Activated naive CD8-positive, alpha-beta T cell treated with anti-CD3 and anti-CD28 coated beads, Interleukin-2, amount 10 ng/mL, durations not matched to agents 7 days and 5 days (primary cell): ENCODE measurements around the gene CLP1. TPM values are rescaled to one million over a fixed set of nuclear protein-coding genes. Genes with fewer than 3 reads are reported as not detected.

ENCODE experiments used
- ATAC-seq: fragments of 150-1000 bp; cut with Tn5 transposase; one replicate; pipeline ENCODE4 v1.10.0; 2021; ENCODE audit warnings: low read depth, moderate library complexity
- POLR2A ChIA-PET: fragments of 350-600 bp; sonication (Branson Sonifier 250); formaldehyde crosslinking; loops from one replicate; lab custom pipeline; 2021; ENCODE audit warnings: antibody characterized with exemption; lab: Charles Lee
- DNase-seq: peaks from one replicate; pipeline ENCODE4 v3.0.0; 2021
- H3K27ac Mint-ChIP-seq: one replicate; pipeline ENCODE4 v1.8.0; 2022; ENCODE audit warnings: mild to moderate bottlenecking, mixed read lengths
- H3K27me3 Mint-ChIP-seq: one replicate; pipeline ENCODE4 v1.8.0; 2022; ENCODE audit warnings: mild to moderate bottlenecking, moderate library complexity, mixed read lengths
- H3K36me3 Mint-ChIP-seq: one replicate; pipeline ENCODE4 v1.8.0; 2021; ENCODE audit warnings: mild to moderate bottlenecking, mixed read lengths
- H3K4me1 Mint-ChIP-seq: one replicate; pipeline ENCODE4 v1.8.0; 2021; ENCODE audit warnings: mixed read lengths
- H3K4me3 Mint-ChIP-seq: one replicate; pipeline ENCODE4 v1.8.0; 2022; ENCODE audit warnings: mild to moderate bottlenecking, moderate library complexity, mixed read lengths
- H3K9me3 Mint-ChIP-seq: one replicate; pipeline ENCODE4 v1.8.0; 2021; ENCODE audit warnings: mixed read lengths
- total RNA-seq, 2 experiments: library from RNA; stranded (reverse); gene quantifications; one replicate each; pipeline ENCODE4 v1.2.3, GENCODE V29; 2021

CLP1 gene
- total RNA-seq, 2 experiments from 2014 or later, result 17.3 to 18.2 TPM

- POLR2A ChIA-PET, result interaction anchor here (1.6 to 2.7 kb wide), 2 partner anchors 10 to 89 kb away, joined by 5 to 12 read pairs; partner anchors contain the start of gene UBE2L6
- H3K27me3 Mint-ChIP-seq, result no peaks in the 10 kb centered on the region
- H3K9me3 Mint-ChIP-seq, result no peaks in the 10 kb centered on the region
- DNase-seq (no peak), ATAC-seq (no peak)
- peak overlapping the region; percentile 92 for H3K27ac Mint-ChIP-seq
- H3K36me3 Mint-ChIP-seq, result peaks cover 11% of the 10 kb centered on the region
- peak overlapping the region; percentile 98 for H3K4me3 Mint-ChIP-seq
- peaks cover 29% of the 10 kb centered on the region for H3K4me1 Mint-ChIP-seq
Observed at GRCh38 chr11:57656885-57657193, 723 bp upstream of the CLP1 start.

DNA sequence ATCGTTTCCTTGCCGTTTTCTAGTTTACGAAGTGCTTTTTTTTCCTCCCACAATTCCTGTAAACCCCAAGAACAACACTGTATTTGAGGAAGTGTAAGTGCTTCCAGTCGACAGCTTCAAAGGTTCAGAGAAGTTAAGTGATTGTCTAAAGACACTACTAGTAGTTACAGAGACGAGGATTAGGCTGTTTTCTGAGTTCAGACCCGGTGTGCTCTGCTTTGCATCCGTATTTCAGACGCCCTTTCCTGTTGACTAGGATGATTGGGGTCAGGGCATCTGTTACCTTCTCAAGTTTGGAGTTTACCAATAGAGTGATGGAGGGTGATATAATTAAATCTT is 430 bp downstream of the CLP1 start:
- no peaks in the 10 kb centered on the region for H3K27me3 Mint-ChIP-seq
- DNase-seq (no peak), ATAC-seq (no peak)
- peak overlapping the region; percentile 92 for H3K27ac Mint-ChIP-seq
- POLR2A ChIA-PET, result interaction anchor here (0.9 to 2.7 kb wide), 3 partner anchors 9 to 90 kb away, joined by 3 to 12 read pairs (median 5); partner anchors contain the start of gene UBE2L6
- H3K4me3 Mint-ChIP-seq, result peak overlapping the region; percentile 98
- no peaks in the 10 kb centered on the region for H3K9me3 Mint-ChIP-seq
- peaks cover 24% of the 10 kb centered on the region for H3K4me1 Mint-ChIP-seq
- H3K36me3 Mint-ChIP-seq, result peaks cover 11% of the 10 kb centered on the region

DNA sequence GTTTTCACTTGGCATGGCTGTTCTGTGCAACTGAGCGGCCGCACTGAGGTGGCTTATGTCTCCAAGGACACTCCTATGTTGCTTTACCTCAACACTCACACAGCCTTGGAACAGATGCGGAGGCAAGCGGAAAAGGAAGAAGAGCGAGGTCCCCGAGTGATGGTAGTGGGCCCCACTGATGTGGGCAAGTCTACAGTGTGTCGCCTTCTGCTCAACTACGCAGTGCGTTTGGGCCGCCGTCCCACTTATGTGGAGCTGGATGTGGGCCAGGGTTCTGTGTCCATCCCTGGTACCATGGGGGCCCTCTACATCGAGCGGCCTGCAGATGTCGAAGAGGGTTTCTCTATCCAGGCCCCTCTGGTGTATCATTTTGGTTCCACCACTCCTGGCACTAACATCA is 2.1 kb downstream of the CLP1 start:
- Mint-ChIP-seq H3K9me3 (no peaks in the 10 kb centered on the region), H3K27me3 (no peaks in the 10 kb centered on the region), H3K4me3 (no peak overlapping the region), H3K36me3 (peaks cover 11% of the 10 kb centered on the region), H3K27ac (no peak overlapping the region), H3K4me1 (peaks cover 19% of the 10 kb centered on the region)
- DNase-seq (no peak), ATAC-seq (no peak)
- POLR2A ChIA-PET, result no interaction called here

GRCh38 chr11:57662893-57663292 is 5.3 kb downstream of the CLP1 start:
- Mint-ChIP-seq H3K36me3 (peaks cover 9% of the 10 kb centered on the region), H3K4me3 (no peak overlapping the region), H3K9me3 (no peaks in the 10 kb centered on the region), H3K27ac (no peak overlapping the region), H3K27me3 (no peaks in the 10 kb centered on the region), H3K4me1 (peaks cover 16% of the 10 kb centered on the region)
- no peak for ATAC-seq
- DNase-seq, result no peak
- POLR2A ChIA-PET, result no interaction called here

DNA sequence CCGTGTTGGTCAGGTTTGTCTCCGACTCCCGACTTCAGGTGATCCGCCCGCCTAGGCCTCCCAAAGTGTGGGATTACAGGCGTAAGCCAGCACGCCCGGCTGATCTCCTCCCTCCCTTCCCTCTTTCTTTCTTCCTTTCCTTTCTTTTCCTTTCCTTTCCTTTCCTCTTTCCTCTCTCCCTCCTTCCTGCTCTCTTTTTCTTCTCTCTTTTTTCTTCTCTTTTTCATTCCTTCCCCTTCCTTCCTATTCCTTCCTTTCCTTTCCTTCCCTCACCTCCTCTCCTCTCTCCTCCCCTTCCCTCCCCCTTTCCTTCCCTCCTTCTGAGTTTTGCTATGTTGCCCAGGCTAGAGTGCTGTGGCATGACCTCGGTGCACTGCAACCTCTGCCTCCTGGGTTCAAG is 6.4 kb downstream of the CLP1 start:
- no peak overlapping the region for H3K4me3 Mint-ChIP-seq
- no peak for DNase-seq

DNA sequence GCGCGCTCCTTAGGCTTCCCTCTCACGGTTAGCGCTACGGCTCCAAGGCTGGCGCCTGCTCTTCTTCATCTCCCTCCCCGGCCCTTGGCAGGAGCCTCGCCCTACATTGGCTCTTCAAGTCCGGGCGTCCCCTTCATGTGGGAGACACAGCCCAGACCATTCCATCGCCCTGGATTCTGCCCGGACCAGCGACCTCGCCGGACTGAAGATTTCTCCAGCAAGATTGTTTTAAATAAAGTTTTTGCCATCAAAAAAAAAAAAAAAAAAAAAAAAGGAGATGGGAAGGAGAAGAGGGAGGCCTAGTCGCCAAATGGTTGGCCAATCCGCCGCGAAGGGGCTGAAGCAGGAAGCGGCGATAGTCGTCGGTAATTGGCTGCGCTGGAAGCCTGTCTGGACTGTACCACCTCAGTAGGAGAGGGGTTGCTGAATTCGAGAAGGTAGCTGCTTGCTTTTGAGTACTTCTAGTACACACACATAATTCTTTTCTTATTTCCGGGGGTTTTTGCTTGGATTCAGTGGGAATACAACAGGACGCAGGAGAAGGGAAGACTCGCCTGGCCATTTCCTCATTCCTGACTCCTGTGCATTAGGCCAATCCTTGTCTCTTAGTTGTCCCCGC is 9.7 kb downstream of the CLP1 start:
- POLR2A ChIA-PET, result interaction anchor here (0.5 to 2.9 kb wide), 8 partner anchors 9 to 133 kb away, joined by 3 to 15 read pairs (median 6); partner anchors contain the start of genes CLP1, MED19, SELENOH and TMX2
- DNase-seq (peak; percentile 83), ATAC-seq (peak; percentile 73)
- H3K27ac Mint-ChIP-seq, result peak overlapping the region; percentile 96
- H3K36me3 Mint-ChIP-seq, result peaks cover 6% of the 10 kb centered on the region
- H3K27me3 Mint-ChIP-seq, result no peaks in the 10 kb centered on the region
- H3K4me3 Mint-ChIP-seq, result peak overlapping the region; percentile 98
- H3K9me3 Mint-ChIP-seq, result no peaks in the 10 kb centered on the region
- peaks cover 31% of the 10 kb centered on the region for H3K4me1 Mint-ChIP-seq

More for the DNA sequence above, 6.4 kb downstream of the CLP1 start:
- Mint-ChIP-seq H3K27me3 (no peaks in the 10 kb centered on the region), H3K36me3 (peaks cover 7% of the 10 kb centered on the region), H3K27ac (no peak overlapping the region), H3K4me1 (peaks cover 11% of the 10 kb centered on the region), H3K9me3 (no peaks in the 10 kb centered on the region)
- POLR2A ChIA-PET, result interaction anchor here (0.7 kb wide), 1 partner anchor 218 kb away, joined by 3 read pairs; no protein-coding TSS in a partner anchor
- ATAC-seq, result no peak

DNA sequence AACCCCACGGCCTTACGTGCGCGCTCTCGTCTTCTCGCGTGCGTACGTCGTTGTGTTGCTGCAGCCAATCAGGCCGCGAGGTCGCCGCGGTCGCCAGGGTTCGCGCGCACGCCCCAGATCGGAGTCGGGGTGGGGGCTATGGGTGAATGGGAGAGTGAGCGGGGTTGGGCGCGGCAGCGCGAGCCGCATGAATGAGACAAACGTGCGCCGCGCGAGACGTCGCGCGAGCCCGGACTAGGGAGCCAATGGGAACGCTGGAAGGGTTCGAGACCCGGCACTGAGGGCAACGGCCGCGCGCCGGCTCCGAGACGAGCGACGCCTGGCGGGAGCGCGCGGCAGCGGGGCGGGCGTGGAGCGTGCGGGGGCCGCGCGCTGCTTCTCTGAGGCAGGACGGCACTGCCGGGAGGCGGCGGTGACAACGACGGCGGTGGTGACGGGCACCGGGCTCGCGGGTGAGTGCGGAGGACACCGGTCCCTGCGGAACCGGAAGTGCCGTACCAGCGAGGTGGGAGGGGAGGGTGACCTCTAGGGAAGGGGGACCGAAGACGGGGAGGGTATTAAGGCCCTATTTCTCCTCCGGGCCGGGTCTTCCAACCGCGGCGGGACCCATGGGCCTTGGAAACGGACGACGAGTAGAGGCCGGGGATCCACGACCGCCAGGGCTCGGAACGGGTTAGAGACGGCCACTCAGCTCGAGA is 10.3 kb downstream of the CLP1 start, which contains the start of gene ZDHHC5:
ZDHHC5 (plus strand) TSS at position 379 of the 698 bp plus-strand sequence. CDS start 4,977 bp downstream, outside the sequence.
- POLR2A ChIA-PET, result interaction anchor here (0.5 to 2.9 kb wide), 7 partner anchors 10 to 132 kb away, joined by 3 to 15 read pairs (median 5); partner anchors contain the start of genes CLP1 and SELENOH
- peak; percentile 90 for ATAC-seq
- Mint-ChIP-seq H3K27me3 (no peaks in the 10 kb centered on the region), H3K9me3 (no peaks in the 10 kb centered on the region), H3K27ac (peak within 1 kb of the TSS; percentile 96), H3K4me1 (peaks cover 35% of the 10 kb centered on the region), H3K4me3 (peak within 1 kb of the TSS; percentile 98), H3K36me3 (peaks cover 10% of the 10 kb centered on the region)
- peak; percentile 99 for DNase-seq

DNA sequence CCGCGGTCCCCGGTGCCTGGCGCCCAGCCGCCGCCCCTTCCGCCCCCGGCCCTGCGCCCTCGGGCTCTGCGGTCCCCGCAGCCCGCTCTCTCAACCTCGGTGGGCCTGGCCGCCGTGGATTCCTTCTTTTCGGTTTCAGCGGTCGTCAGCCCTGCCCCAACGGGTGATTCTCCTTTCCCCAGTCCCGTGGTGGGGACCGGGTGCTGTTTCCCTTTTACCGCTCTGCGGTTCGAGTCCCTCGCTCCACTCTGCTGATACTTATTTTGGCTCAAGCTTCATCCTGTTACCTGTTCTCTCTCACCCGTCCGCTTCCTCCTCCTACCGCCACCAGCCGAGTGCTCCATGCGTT is 10.8 kb downstream of the CLP1 start:
- DNase-seq (no peak), ATAC-seq (peak; percentile 2)
- no peaks in the 10 kb centered on the region for H3K9me3 Mint-ChIP-seq
- H3K4me3 Mint-ChIP-seq, result peak overlapping the region; percentile 98
- H3K36me3 Mint-ChIP-seq, result peaks cover 15% of the 10 kb centered on the region
- POLR2A ChIA-PET, result interaction anchor here (0.5 to 2.9 kb wide), 3 partner anchors 10 to 73 kb away, joined by 3 to 15 read pairs (median 3); partner anchors contain the start of gene SELENOH
- H3K4me1 Mint-ChIP-seq, result peaks cover 41% of the 10 kb centered on the region
- H3K27ac Mint-ChIP-seq, result peak overlapping the region; percentile 96
- H3K27me3 Mint-ChIP-seq, result no peaks in the 10 kb centered on the region

- no peaks in the 10 kb centered on the region for H3K9me3 Mint-ChIP-seq
- DNase-seq, result no peak
- peaks cover 58% of the 10 kb centered on the region for H3K4me1 Mint-ChIP-seq
- H3K27me3 Mint-ChIP-seq, result no peaks in the 10 kb centered on the region
- ATAC-seq, result no peak
- H3K27ac Mint-ChIP-seq, result no peak overlapping the region
- no peak overlapping the region for H3K4me3 Mint-ChIP-seq
- POLR2A ChIA-PET, result no interaction called here
- H3K36me3 Mint-ChIP-seq, result peaks cover 37% of the 10 kb centered on the region
Observed at GRCh38 chr11:57674251-57674650, 16.7 kb downstream of the CLP1 start.

- no peak overlapping the region for H3K4me3 Mint-ChIP-seq
- ATAC-seq, result no peak
Observed at GRCh38 chr11:57675176-57675941, 17.8 kb downstream of the CLP1 start.

DNA sequence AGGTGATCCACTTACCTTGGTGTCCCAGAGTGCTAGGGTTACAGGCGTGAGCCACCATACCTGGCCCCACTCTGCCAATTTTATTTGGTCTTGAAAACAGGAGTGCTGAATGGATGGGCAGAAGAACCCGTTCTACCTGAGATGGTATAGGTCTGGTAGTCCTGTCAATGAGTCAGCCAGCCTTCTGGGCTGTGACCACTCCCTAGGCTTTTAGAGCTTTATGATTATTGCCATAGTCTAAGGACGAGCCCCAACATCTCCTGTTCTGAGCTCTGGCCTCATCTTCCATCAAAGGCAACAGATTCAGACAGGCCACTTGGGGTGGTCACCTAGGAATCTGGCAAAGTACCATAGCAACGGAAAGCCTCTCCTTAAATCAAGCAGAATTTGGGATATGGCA is 21.8 kb downstream of the CLP1 start:
- H3K4me1 Mint-ChIP-seq, result peaks cover 42% of the 10 kb centered on the region
- POLR2A ChIA-PET, result interaction anchor here (0.9 to 1.1 kb wide), 2 partner anchors 11 to 18 kb away, joined by 3 to 4 read pairs; no protein-coding TSS in a partner anchor
- no peak for ATAC-seq

More at GRCh38 chr11:57675176-57675941, 17.8 kb downstream of the CLP1 start:
- H3K36me3 Mint-ChIP-seq, result peaks cover 36% of the 10 kb centered on the region
- POLR2A ChIA-PET, result interaction anchor here (1.0 kb wide), 1 partner anchor 66 kb away, joined by 3 read pairs; the partner anchor contains the start of gene SELENOH
- H3K27me3 Mint-ChIP-seq, result no peaks in the 10 kb centered on the region
- no peaks in the 10 kb centered on the region for H3K9me3 Mint-ChIP-seq
- H3K27ac Mint-ChIP-seq, result no peak overlapping the region
- DNase-seq, result no peak
- H3K4me1 Mint-ChIP-seq, result peaks cover 53% of the 10 kb centered on the region

DNA sequence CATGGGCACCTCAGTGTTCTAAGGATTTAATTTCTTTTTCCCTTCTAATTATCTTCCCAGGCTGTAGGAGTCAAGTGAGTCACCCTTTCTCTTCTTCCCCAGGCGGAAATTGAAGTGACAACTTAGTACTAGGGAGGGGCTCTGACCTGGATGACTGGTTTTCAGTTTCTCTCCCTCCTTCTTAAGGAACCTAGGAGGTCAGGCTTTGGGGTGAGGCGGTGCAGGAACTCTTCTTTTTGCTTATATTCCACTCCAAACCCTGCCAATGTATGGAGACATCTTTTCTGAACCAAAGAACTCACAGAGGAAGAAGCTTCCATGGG is 23.0 kb downstream of the CLP1 start:
- no peaks in the 10 kb centered on the region for H3K9me3 Mint-ChIP-seq
- H3K27ac Mint-ChIP-seq, result peak overlapping the region; percentile 23
- peak overlapping the region; percentile 2 for H3K4me3 Mint-ChIP-seq
- H3K4me1 Mint-ChIP-seq, result peaks cover 38% of the 10 kb centered on the region
- POLR2A ChIA-PET, result no interaction called here
- H3K36me3 Mint-ChIP-seq, result peaks cover 37% of the 10 kb centered on the region
- H3K27me3 Mint-ChIP-seq, result no peaks in the 10 kb centered on the region
- ATAC-seq (no peak), DNase-seq (no peak)

More for the DNA sequence above, 21.8 kb downstream of the CLP1 start:
- no peaks in the 10 kb centered on the region for H3K27me3 Mint-ChIP-seq
- peaks cover 38% of the 10 kb centered on the region for H3K36me3 Mint-ChIP-seq
- no peak overlapping the region for H3K4me3 Mint-ChIP-seq
- DNase-seq, result no peak
- no peak overlapping the region for H3K27ac Mint-ChIP-seq
- no peaks in the 10 kb centered on the region for H3K9me3 Mint-ChIP-seq

DNA sequence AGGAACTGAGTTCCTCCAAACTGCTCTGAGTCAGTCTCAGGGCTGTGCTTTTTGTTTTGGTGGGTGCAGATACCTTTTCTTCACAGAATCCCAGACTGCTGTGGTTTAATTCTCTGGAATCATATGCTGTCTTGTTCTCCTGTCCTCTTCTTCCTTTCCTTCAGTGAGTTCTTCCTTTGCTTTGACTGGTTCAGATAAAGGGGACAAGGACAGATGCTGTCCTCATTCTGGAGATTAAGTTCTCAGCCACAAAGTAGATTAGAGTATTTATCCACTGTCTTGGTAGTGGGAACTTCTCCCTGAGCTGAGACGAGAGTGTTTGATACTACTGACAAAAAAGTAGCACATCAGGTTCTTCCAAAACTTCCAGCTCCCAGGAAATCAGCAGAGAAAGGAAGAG is 23.6 kb downstream of the CLP1 start:
- POLR2A ChIA-PET, result no interaction called here
- Mint-ChIP-seq H3K27me3 (no peaks in the 10 kb centered on the region), H3K9me3 (no peaks in the 10 kb centered on the region), H3K27ac (no peak overlapping the region), H3K4me3 (no peak overlapping the region), H3K4me1 (peaks cover 31% of the 10 kb centered on the region), H3K36me3 (peaks cover 37% of the 10 kb centered on the region)
- DNase-seq (no peak), ATAC-seq (no peak)
